Measurements from ENCODE around the gene AK4.

- TF ChIP-seq CTCF (conservative IDR thresholded peaks at IDR 0.05) (no peak), EZH2 (IDR thresholded peaks at IDR 0.05; ENCODE audit: low read depth) (no peak)
Measured at GRCh38 chr1:65224681-65225091, 76.7 kb downstream of the AK4 start.

Data from PC-9 (cell line).